Gastrocnemius medialis (tissue), 4 donors: Measurements from ENCODE around the gene RBPJL. TPM values are rescaled to one million over a fixed set of nuclear protein-coding genes. Genes with fewer than 3 reads are reported as not detected.

ENCODE experiments used
- ATAC-seq, 2 donors: fragments of 150-250 bp; one replicate each; pipeline ENCODE4 v1.9.1; 2016
- DNase-seq, 2 donors: peaks; one replicate each; pipeline ENCODE4 v3.0.0-alpha.2; 2019
- H3K27ac ChIP-seq, 4 donors: fragments of 200-600 bp; sonication (generic); 1 replicate in 1 of 4; 2 replicates in 3 of 4; pipeline ENCODE4 v1.5.1; 2016 to 2018; ENCODE audit warnings: mild to moderate bottlenecking in 2 of 4, moderate library complexity in 1 of 4
- H3K27me3 ChIP-seq, 3 donors: fragments of 200-600 bp; sonication (generic) in 2 of 3; 1 replicate in 1 of 3; 2 replicates in 2 of 3; pipeline versions ENCODE4 v1.5.1 to v1.6.0; 2016 to 2019; ENCODE audit warnings: mild to moderate bottlenecking in 1 of 3, moderate library complexity in 1 of 3
- H3K36me3 ChIP-seq, 2 donors: fragments of 200-600 bp; sonication (generic) in 1 of 2; one replicate each; pipeline ENCODE4 v1.5.1; 2017 to 2018
- H3K4me1 ChIP-seq, 2 donors: fragments of 200-600 bp; sonication (generic) in 1 of 2; one replicate each; pipeline ENCODE4 v1.5.1; 2016 to 2017; ENCODE audit warnings: mild to moderate bottlenecking in 2 of 2
- H3K4me3 ChIP-seq, 4 donors: fragments of 200-600 bp; sonication (generic) in 3 of 4; 1 replicate in 1 of 4; 2 replicates in 3 of 4; pipeline ENCODE4 v1.5.1; 2016 to 2019; ENCODE audit warnings: mild to moderate bottlenecking in 2 of 4
- H3K9me3 ChIP-seq, 3 donors: fragments of 200-600 bp; sonication (generic) in 2 of 3; 1 replicate in 1 of 3; 2 replicates in 2 of 3; pipeline ENCODE4 v1.5.1; 2016 to 2019
- CTCF ChIP-seq, 5 experiments: fragments of 450-650 bp in 3 of 5; fragments of 200-600 bp in 2 of 5; sonication (generic) in 2 of 5; IDR thresholded peaks in 4 of 5; conservative IDR thresholded peaks in 1 of 5; 1 replicate in 4 of 5; 2 replicates in 1 of 5; pipeline ENCODE4 v1.5.1; 2016 to 2019; ENCODE audit warnings: antibody characterized with exemption in 5 of 5, mild to moderate bottlenecking in 3 of 5, moderate library complexity in 3 of 5
- POLR2A ChIP-seq, 2 donors: fragments of 450-650 bp; IDR thresholded peaks; one replicate each; pipeline ENCODE4 v1.6.1; 2017; ENCODE audit warnings: antibody characterized with exemption in 2 of 2, mild to moderate bottlenecking in 2 of 2, moderate library complexity in 2 of 2
- in situ Hi-C, 4 donors: fragments of 200-750 bp; cut with MboI; loops; one replicate each; pipeline versions ENCODE4 v1.15.0 to v1.8.0; 2017; ENCODE audit warnings: low sequenced_read_pairs in 4 of 4
- intact Hi-C: fragments of 100-400 bp; cut with DNase I; formaldehyde crosslinking; loops from one replicate; pipeline ENCODE4 v1.15.1; 2023; ENCODE audit warnings: low total_unique reads
- total RNA-seq, 4 donors: library from RNA; depleted of rRNA; stranded (reverse); fragments of >200 nt; gene quantifications; one replicate each; pipeline versions ENCODE4 v1.1.0 to v1.2.3, GENCODE V29; 2016

Gene RBPJL
- total RNA-seq, 4 donors from 2014 or later, result not detected

GRCh38 chr20:45304464-45304999, 2.1 kb upstream of the RBPJL start:
- ATAC-seq, result no peak
- peaks cover 14 to 29% (median 17%) of the 10 kb centered on the region in 3 donors for H3K27me3 ChIP-seq

GRCh38 chr20:45305262-45305661, 1.4 kb upstream of the RBPJL start:
- TF ChIP-seq POLR2A (IDR thresholded peaks at IDR 0.05), result no peak
- TF ChIP-seq CTCF (IDR thresholded peaks at IDR 0.05 in 4 of 5, conservative IDR thresholded peaks at IDR 0.05 in 1 of 5), result no peak
- peaks cover 14 to 29% (median 17%) of the 10 kb centered on the region in 3 donors for H3K27me3 ChIP-seq
- no peak overlapping the region for H3K4me3 ChIP-seq
- intact Hi-C loops (no loop called here), in situ Hi-C loops (loop anchor here in 1 of 4 donors (10.0 kb wide), 1 partner anchor 260 kb away; no protein-coding TSS in a partner anchor)
- DNase-seq, result no peak
- H3K27ac ChIP-seq, result no peak overlapping the region
- no peak for ATAC-seq
- no peaks in the 10 kb centered on the region for H3K9me3 ChIP-seq
- no peaks in the 10 kb centered on the region for H3K36me3 ChIP-seq
- peaks cover 0 to 9% of the 10 kb centered on the region in 2 donors for H3K4me1 ChIP-seq

More at GRCh38 chr20:45304464-45304999, 2.1 kb upstream of the RBPJL start:
- Histone ChIP-seq H3K27ac (no peak overlapping the region), H3K4me3 (no peak overlapping the region), H3K36me3 (no peaks in the 10 kb centered on the region), H3K9me3 (no peaks in the 10 kb centered on the region), H3K4me1 (peaks cover 0 to 9% of the 10 kb centered on the region in 2 donors)
- no peak for TF ChIP-seq POLR2A (IDR thresholded peaks at IDR 0.05)
- no peak for TF ChIP-seq CTCF (IDR thresholded peaks at IDR 0.05 in 4 of 5, conservative IDR thresholded peaks at IDR 0.05 in 1 of 5)
- DNase-seq, result no peak
- in situ Hi-C loops, result loop anchor here in 1 of 4 donors (10.0 kb wide), 1 partner anchor 260 kb away; no protein-coding TSS in a partner anchor
- intact Hi-C loops, result no loop called here

GRCh38 chr20:45307076-45307640, 518 bp downstream of the RBPJL start:
- no peak for ATAC-seq
- DNase-seq, result no peak
- H3K27ac ChIP-seq, result no peak overlapping the region
- peaks cover 15 to 29% (median 17%) of the 10 kb centered on the region in 3 donors for H3K27me3 ChIP-seq
- peaks cover 0 to 9% of the 10 kb centered on the region in 2 donors for H3K4me1 ChIP-seq
- intact Hi-C loops (no loop called here), in situ Hi-C loops (loop anchor here in 1 of 4 donors (10.0 kb wide), 1 partner anchor 262 kb away; no protein-coding TSS in a partner anchor)
- TF ChIP-seq POLR2A (IDR thresholded peaks at IDR 0.05), result no peak
- TF ChIP-seq CTCF (IDR thresholded peaks at IDR 0.05 in 4 of 5, conservative IDR thresholded peaks at IDR 0.05 in 1 of 5), result no peak
- H3K9me3 ChIP-seq, result no peaks in the 10 kb centered on the region
- H3K4me3 ChIP-seq, result no peak overlapping the region
- H3K36me3 ChIP-seq, result no peaks in the 10 kb centered on the region

- Histone ChIP-seq H3K27ac (no peak within 1 kb of the TSS), H3K4me3 (no peak within 1 kb of the TSS), H3K36me3 (no peaks in the 10 kb centered on the region), H3K27me3 (peaks cover 15 to 27% (median 17%) of the 10 kb centered on the region in 3 donors), H3K4me1 (peaks cover 0 to 9% of the 10 kb centered on the region in 2 donors), H3K9me3 (no peaks in the 10 kb centered on the region)
- no peak for DNase-seq
- TF ChIP-seq POLR2A (IDR thresholded peaks at IDR 0.05) (no peak), CTCF (IDR thresholded peaks at IDR 0.05 in 4 of 5, conservative IDR thresholded peaks at IDR 0.05 in 1 of 5) (peak in 1 of 5 experiments; percentile 27)
- no peak for ATAC-seq
- intact Hi-C loops, result no loop called here
- in situ Hi-C loops, result loop anchor here in 1 of 4 donors (10.0 kb wide), 1 partner anchor 263 kb away; no protein-coding TSS in a partner anchor
Measured at GRCh38 chr20:45308117-45308778, 1.6 kb downstream of the RBPJL start, which contains the start of gene MATN4. Gene MATN4 (minus strand): TSS chr20:45308299. CDS start chr20:45305582, 2,717 bp downstream.
